ENCODE results near the gene MACROD2. TPM values are rescaled to one million over a fixed set of nuclear protein-coding genes. Genes with fewer than 3 reads are reported as not detected.

Gene MACROD2
- total RNA-seq, 1 donor = 1.3 TPM

DNA sequence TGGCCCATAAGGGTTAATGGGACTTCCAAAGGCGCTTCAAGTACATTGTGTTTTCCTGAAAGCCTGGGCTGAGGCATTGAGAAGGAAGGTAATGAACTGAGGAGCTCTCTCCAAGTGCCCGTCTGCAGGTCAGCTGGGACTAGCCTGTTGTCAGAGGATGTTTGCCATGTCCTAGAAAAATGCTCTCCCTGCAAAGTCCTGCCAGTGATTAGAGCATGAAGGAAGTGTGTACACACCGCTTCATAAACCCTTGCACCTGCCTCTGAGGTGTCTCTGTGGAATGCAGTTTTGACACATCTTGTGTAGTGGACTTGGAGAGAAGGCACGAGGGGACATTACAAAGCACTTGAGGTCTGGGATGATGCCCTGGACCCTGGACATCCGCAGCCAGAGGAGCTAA lies 2071.3 kb downstream of the MACROD2 start:
- TF ChIP-seq, protein P1, sequence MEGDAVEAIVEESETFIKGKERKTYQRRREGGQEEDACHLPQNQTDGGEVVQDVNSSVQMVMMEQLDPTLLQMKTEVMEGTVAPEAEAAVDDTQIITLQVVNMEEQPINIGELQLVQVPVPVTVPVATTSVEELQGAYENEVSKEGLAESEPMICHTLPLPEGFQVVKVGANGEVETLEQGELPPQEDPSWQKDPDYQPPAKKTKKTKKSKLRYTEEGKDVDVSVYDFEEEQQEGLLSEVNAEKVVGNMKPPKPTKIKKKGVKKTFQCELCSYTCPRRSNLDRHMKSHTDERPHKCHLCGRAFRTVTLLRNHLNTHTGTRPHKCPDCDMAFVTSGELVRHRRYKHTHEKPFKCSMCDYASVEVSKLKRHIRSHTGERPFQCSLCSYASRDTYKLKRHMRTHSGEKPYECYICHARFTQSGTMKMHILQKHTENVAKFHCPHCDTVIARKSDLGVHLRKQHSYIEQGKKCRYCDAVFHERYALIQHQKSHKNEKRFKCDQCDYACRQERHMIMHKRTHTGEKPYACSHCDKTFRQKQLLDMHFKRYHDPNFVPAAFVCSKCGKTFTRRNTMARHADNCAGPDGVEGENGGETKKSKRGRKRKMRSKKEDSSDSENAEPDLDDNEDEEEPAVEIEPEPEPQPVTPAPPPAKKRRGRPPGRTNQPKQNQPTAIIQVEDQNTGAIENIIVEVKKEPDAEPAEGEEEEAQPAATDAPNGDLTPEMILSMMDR (IDR thresholded peaks at IDR 0.05; ENCODE audit: insufficient read depth, low read length) = no peak
- DNase-seq (ENCODE audit: low read depth) = no peak
- H3K4me3 ChIP-seq (ENCODE audit: low read depth, low read length) = no peak overlapping the region

DNA sequence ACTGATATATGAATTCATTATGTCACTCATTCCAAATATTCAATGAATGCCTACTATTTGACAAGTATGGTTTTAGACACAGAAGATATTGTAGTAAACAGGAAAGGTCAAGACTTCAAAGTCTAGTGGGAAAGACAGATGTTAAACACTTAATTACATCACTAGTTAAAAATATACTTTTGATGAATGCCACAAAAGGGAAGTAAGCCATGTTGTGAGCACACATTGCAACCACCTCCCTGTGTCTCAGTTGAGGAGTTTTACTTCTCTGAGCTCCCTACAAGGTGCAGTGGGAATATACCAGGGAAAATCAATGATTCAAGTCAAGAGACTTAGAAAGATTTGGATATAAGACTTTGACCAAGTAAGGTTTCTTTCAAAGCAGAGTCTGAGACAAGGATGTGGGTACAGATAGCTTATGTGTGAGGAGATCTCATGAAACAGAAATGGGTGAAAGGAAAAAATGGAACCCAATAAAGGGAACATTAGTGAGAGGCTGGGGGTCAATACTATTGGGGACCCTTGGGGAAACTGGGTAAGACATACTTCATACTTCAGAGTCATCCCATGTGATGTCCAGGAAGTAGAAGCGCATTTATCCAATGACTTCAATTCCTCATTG lies 2074.2 kb downstream of the MACROD2 start:
- TF ChIP-seq, protein P1 (IDR thresholded peaks at IDR 0.05; ENCODE audit: insufficient read depth, low read length) = no peak
- no peak for DNase-seq (ENCODE audit: low read depth)
- H3K4me3 ChIP-seq (ENCODE audit: low read depth, low read length) = no peak overlapping the region

DNA sequence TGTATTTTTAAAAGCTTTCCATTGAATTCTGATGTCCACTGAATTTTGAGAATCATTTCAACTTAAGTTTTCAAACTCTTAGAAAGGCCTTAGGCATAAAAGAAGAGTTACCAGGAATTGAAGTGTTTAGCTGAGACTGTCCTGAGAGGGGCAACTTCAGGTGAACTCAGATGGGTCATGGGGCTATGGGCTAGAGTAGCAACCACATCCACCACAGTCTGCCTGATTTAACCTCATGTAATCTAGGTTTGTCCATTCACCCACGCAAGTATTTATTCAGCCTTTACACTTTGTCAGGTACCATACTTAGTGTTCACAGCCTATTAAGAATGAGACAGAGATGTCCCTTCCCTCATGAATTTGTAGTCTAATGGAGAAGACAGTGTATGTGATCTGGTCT lies 2076.9 kb downstream of the MACROD2 start:
- no peak for DNase-seq (ENCODE audit: low read depth)
- TF ChIP-seq, protein P1 (IDR thresholded peaks at IDR 0.05; ENCODE audit: insufficient read depth, low read length) = no peak
- H3K4me3 ChIP-seq (ENCODE audit: low read depth, low read length) = no peak overlapping the region

DNA sequence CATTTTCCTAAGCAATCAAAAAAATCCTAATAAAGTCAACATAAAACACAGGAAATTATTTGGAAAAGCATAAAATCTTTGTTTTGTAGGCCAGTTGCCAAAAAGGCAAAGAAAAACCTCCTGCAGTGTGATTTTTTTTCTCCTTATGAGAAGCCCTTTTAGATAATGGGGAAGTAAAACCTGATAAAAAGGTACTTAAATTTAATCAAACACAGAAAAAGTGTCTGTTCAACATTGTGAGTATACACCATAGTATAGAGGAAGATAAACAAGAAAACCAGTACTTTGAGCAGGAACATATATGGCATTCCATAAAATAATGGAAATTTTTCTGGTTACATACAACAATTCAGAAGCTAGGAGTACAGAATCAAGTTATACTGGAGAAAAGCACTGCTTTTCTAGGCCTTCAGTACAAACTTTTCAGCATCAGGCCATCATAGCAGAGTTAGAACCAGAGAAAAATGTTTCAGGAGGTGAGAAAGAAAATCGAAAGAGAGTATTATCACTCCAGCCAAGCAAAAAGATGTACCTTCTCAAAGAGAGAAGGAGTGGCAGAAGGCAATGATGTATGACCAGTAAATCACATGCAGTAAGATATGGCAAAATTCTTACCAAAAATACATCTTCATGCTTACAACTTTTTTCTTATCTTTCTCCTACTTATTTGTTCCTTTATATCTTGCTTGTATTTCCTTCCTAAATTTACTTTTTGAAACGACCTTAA lies 2083.0 kb downstream of the MACROD2 start:
- DNase-seq (ENCODE audit: low read depth) = no peak
- no peak overlapping the region for H3K4me3 ChIP-seq (ENCODE audit: low read depth, low read length)
- TF ChIP-seq, protein P1 (IDR thresholded peaks at IDR 0.05; ENCODE audit: insufficient read depth, low read length) = no peak

DNA sequence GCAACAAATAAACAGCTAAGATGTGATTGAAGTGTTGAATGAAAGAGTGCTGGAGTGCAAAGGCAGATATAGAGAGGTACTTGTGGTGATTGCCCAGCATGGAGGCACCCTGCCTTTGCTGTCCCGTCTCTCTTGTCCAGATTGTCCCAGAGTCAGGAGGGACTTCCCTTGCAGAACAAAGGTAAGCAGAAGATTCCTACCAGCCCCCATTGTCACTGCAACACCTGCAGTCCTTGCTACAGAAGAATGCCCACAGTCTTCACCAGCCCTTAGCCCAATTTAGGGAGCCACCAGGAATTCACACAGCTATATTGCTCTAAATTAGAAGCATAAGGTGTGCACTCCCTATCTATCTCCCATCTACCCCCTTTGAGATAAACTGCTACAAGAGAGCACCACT lies 2086.1 kb downstream of the MACROD2 start:
- no peak overlapping the region for H3K4me3 ChIP-seq (ENCODE audit: low read depth, low read length)
- TF ChIP-seq, protein P1 (IDR thresholded peaks at IDR 0.05; ENCODE audit: insufficient read depth, low read length) = no peak
- no peak for DNase-seq (ENCODE audit: low read depth)

DNA sequence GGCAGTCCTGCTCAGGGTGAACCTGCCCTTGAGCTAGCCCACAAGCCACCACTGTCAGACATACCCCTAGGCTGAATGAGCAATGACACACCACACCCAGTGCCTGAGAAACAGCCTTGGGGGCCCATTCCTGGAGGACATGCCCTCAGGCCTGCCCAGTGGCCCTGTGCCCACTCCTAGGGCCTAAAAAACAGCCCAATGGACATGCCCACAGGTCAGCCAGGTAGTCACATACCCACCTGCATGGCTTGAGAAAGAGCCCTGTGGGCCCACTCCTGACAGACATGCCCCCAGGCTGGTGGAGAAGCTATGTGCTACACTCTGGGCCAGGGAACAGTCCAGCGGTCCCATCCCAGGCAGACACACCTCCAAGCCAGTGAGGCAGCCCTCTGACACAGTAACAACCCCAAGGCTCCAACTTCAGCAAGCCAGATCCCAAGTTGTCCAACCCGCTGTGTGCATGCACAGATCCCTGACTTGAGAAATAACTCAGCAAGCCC lies 2086.8 kb downstream of the MACROD2 start:
- DNase-seq (ENCODE audit: low read depth) = no peak
- no peak overlapping the region for H3K4me3 ChIP-seq (ENCODE audit: low read depth, low read length)
- TF ChIP-seq, protein P1 (IDR thresholded peaks at IDR 0.05; ENCODE audit: insufficient read depth, low read length) = no peak
